Endodermal cell (in vitro differentiated cells): ENCODE results near the gene PIAS2. TPM values are rescaled to one million over a fixed set of nuclear protein-coding genes. Genes with fewer than 3 reads are reported as not detected.

Experiments
- DNase-seq: peaks from one replicate; pipeline ENCODE4 v3.0.0-alpha.2; 2017
- H3K27ac ChIP-seq: 2 replicates; pipeline ENCODE4 v1.5.1; 2013; ENCODE audit warnings: mild to moderate bottlenecking, low read depth, low read length, moderate library complexity
- H3K27me3 ChIP-seq: 2 replicates; pipeline ENCODE4 v1.6.1; 2013; ENCODE audit warnings: mild to moderate bottlenecking, low read length, moderate library complexity; ENCODE audit not compliant: insufficient read depth, control insufficient read depth, poor library complexity, severe bottlenecking
- H3K36me3 ChIP-seq: 2 replicates; pipeline ENCODE4 v1.7.0; 2013; ENCODE audit warnings: mild to moderate bottlenecking, low read length, moderate library complexity; ENCODE audit not compliant: control insufficient read depth, insufficient read depth
- H3K4me1 ChIP-seq: one replicate; pipeline ENCODE4 v1.7.0; 2013; ENCODE audit warnings: low read length; ENCODE audit not compliant: control insufficient read depth, insufficient read depth
- H3K4me3 ChIP-seq: 2 replicates; pipeline ENCODE4 v1.5.1; 2013; ENCODE audit warnings: mild to moderate bottlenecking, low read length, moderate library complexity
- H3K9ac ChIP-seq: 2 replicates; pipeline ENCODE4 v1.6.1; 2013; ENCODE audit warnings: mild to moderate bottlenecking, low read length, moderate library complexity; ENCODE audit not compliant: poor library complexity, severe bottlenecking; ENCODE audit errors: extremely low read depth
- H3K9me3 ChIP-seq: 2 replicates; pipeline ENCODE4 v1.6.1; 2013; ENCODE audit warnings: mild to moderate bottlenecking, low read length, moderate library complexity; ENCODE audit not compliant: control insufficient read depth
- H3K27ac Mint-ChIP-seq: 2 replicates; pipeline ENCODE4 v1.8.0; 2020; ENCODE audit warnings: mixed read lengths
- H3K27me3 Mint-ChIP-seq: 2 replicates; pipeline ENCODE4 v1.8.0; 2021; ENCODE audit warnings: mild to moderate bottlenecking, mixed read lengths; ENCODE audit not compliant: insufficient read depth
- H3K36me3 Mint-ChIP-seq: 2 replicates; pipeline ENCODE4 v1.8.0; 2020; ENCODE audit warnings: low read depth, mixed read lengths
- H3K4me1 Mint-ChIP-seq: 2 replicates; pipeline ENCODE4 v1.8.0; 2020; ENCODE audit warnings: mixed read lengths
- H3K4me3 Mint-ChIP-seq: 2 replicates; pipeline ENCODE4 v1.8.0; 2020; ENCODE audit warnings: mild to moderate bottlenecking, moderate library complexity, mixed read lengths
- H3K9me3 Mint-ChIP-seq: 2 replicates; pipeline ENCODE4 v1.8.0; 2020; ENCODE audit warnings: mild to moderate bottlenecking, mixed read lengths
- CTCF ChIP-seq: fragments of 200-600 bp; sonication (generic); conservative IDR thresholded peaks from 2 replicates; pipeline ENCODE4 v1.5.0; 2021; ENCODE audit warnings: antibody characterized with exemption, mild to moderate bottlenecking
- WGBS, 2 experiments: methylation state at CpG; one replicate each; pipeline versions ENCODE4 v1.1.5 to v1.1.7; 2013; ENCODE audit warnings: missing lambda C conversion rate in 2 of 2, mixed read lengths in 1 of 2; ENCODE audit not compliant: insufficient coverage in 1 of 2, insufficient read length in 1 of 2; 5-methylcytosine and 5-hydroxymethylcytosine counted together
- total RNA-seq, 2 donors: library from RNA; stranded (reverse); fragmentation: NEBNext Ultra II Directional in 1 of 2; extraction: Animal tissue kit (Norgen Biotek cat#: 25700) in 1 of 2; gene quantifications; 2 replicates in 1 of 2; 3 replicates in 1 of 2; pipeline ENCODE4 v1.2.1, GENCODE V29; 2021

The PIAS2 gene
- total RNA-seq, 2 donors from 2014 or later, result 34.8 to 52.0 TPM

GRCh38 chr18:46821856-46822711 lies 95.2 kb downstream of the PIAS2 start:
- Histone ChIP-seq H3K9ac (no peak overlapping the region), H3K27me3 (no peaks in the 10 kb centered on the region), H3K36me3 (peaks cover 5% of the 10 kb centered on the region), H3K4me1 (no peaks in the 10 kb centered on the region), H3K27ac (no peak overlapping the region), H3K9me3 (no peaks in the 10 kb centered on the region), H3K4me3 (no peak overlapping the region)
- no peak overlapping the region for H3K27ac Mint-ChIP-seq
- H3K4me1 Mint-ChIP-seq, result no peaks in the 10 kb centered on the region
- no peaks in the 10 kb centered on the region for H3K9me3 Mint-ChIP-seq
- WGBS, 2 experiments, result 83 to 91% methylated on average over 2 of the region's 3 CpGs
- no peak overlapping the region for H3K4me3 Mint-ChIP-seq
- DNase-seq, result no peak
- peaks cover 14% of the 10 kb centered on the region for H3K36me3 Mint-ChIP-seq
- H3K27me3 Mint-ChIP-seq, result no peaks in the 10 kb centered on the region
- no peak for TF ChIP-seq CTCF

GRCh38 chr18:46820863-46821262 lies 96.4 kb downstream of the PIAS2 start:
- TF ChIP-seq CTCF, result no peak
- peaks cover 2% of the 10 kb centered on the region for H3K36me3 ChIP-seq
- Mint-ChIP-seq H3K36me3 (peaks cover 4% of the 10 kb centered on the region), H3K9me3 (no peaks in the 10 kb centered on the region), H3K27ac (no peak overlapping the region), H3K4me1 (no peaks in the 10 kb centered on the region), H3K27me3 (no peaks in the 10 kb centered on the region), H3K4me3 (no peak overlapping the region)
- no peak overlapping the region for H3K4me3 ChIP-seq
- no peaks in the 10 kb centered on the region for H3K27me3 ChIP-seq
- DNase-seq, result no peak
- no peaks in the 10 kb centered on the region for H3K4me1 ChIP-seq
- H3K9ac ChIP-seq, result no peak overlapping the region
- WGBS, 2 experiments, result 94 to 98% methylated on average over 4 to 6 of the region's 6 CpGs
- no peak overlapping the region for H3K27ac ChIP-seq
- no peaks in the 10 kb centered on the region for H3K9me3 ChIP-seq

DNA sequence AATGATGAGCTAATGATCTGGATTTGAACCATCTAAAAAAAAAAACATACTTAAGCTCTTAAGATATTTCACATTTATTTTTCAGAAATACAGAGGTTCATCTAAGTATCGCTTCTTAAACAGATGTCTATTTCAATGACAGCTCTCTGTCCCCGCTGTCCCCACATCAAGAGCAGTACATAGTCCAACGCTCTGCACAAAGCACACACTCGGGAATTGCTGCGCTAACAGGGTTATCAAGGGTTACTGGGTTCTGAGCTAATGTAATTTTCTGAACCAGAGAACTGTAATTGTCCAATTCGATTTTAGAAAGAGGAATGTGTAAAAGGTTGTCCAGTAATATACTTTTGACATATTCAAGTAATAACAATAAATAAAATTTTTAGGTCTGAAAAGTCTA lies 101.6 kb downstream of the PIAS2 start:
- no peak overlapping the region for H3K27ac Mint-ChIP-seq
- Histone ChIP-seq H3K4me1 (no peaks in the 10 kb centered on the region), H3K36me3 (no peaks in the 10 kb centered on the region), H3K27ac (no peak overlapping the region), H3K27me3 (no peaks in the 10 kb centered on the region), H3K4me3 (no peak overlapping the region), H3K9me3 (no peaks in the 10 kb centered on the region), H3K9ac (no peak overlapping the region)
- no peak overlapping the region for H3K4me3 Mint-ChIP-seq
- H3K27me3 Mint-ChIP-seq, result no peaks in the 10 kb centered on the region
- peaks cover 1% of the 10 kb centered on the region for H3K4me1 Mint-ChIP-seq
- no peak for DNase-seq
- peaks cover under 1% of the 10 kb centered on the region for H3K36me3 Mint-ChIP-seq
- no peaks in the 10 kb centered on the region for H3K9me3 Mint-ChIP-seq
- 93 to 100% methylated on average over 4 to 6 of the region's 6 CpGs for WGBS, 2 experiments
- TF ChIP-seq CTCF, result no peak
